GM10248 (cell line): Measurements from ENCODE around the gene ZFYVE1.
"Not testable (repeated sequence)": the region's sequence is repeated elsewhere in the genome, so short reads cannot be mapped to it uniquely, and the experiment has no call there.

Experiments used
- CTCF ChIA-PET: fragments of 300-600 bp; sonication (Branson Sonifier 250); formaldehyde crosslinking; extraction: SDS; loops from one replicate; lab custom pipeline; 2021; ENCODE audit warnings: antibody characterized with exemption; lab: Yijun Ruan, JAX
- POLR2A ChIA-PET: fragments of 350-650 bp; sonication (Branson Sonifier 250); formaldehyde crosslinking; extraction: SDS; loops from one replicate; lab custom pipeline; 2020; ENCODE audit warnings: antibody characterized with exemption; lab: Yijun Ruan, JAX
- DNase-seq: peaks from one replicate; pipeline ENCODE4 v3.0.0; 2012; ENCODE audit errors: extremely low spot score
- CTCF ChIP-seq: IDR thresholded peaks from 2 replicates; pipeline ENCODE4 v1.5.1; 2012; ENCODE audit warnings: mild to moderate bottlenecking, low read depth; ENCODE audit errors: extremely low read depth, missing control alignments, control extremely low read depth

The ZFYVE1 gene

GRCh38 chr14:72966038-72966437 lies 60.9 kb downstream of the ZFYVE1 start:
- CTCF ChIA-PET = no interaction called here
- TF ChIP-seq CTCF = no peak

GRCh38 chr14:72965249-72965648 lies 61.7 kb downstream of the ZFYVE1 start:
- ChIA-PET CTCF (no interaction called here), POLR2A (no interaction called here)
- no peak for TF ChIP-seq CTCF
- DNase-seq = no peak

More at GRCh38 chr14:72966038-72966437, 60.9 kb downstream of the ZFYVE1 start:
- DNase-seq = no peak
- POLR2A ChIA-PET = no interaction called here

GRCh38 chr14:72962829-72963312 lies 64.0 kb downstream of the ZFYVE1 start:
- POLR2A ChIA-PET = no interaction called here
- no peak for DNase-seq
- no peak for TF ChIP-seq CTCF
- CTCF ChIA-PET = interaction anchor here (1.3 to 3.5 kb wide), 5 partner anchors 10 to 449 kb away, joined by 3 to 23 read pairs (median 5); no protein-coding TSS in a partner anchor

GRCh38 chr14:72962336-72962754 lies 64.6 kb downstream of the ZFYVE1 start:
- POLR2A ChIA-PET, DNase-seq: not testable (repeated sequence)
- CTCF ChIA-PET = interaction anchor here (1.3 to 3.5 kb wide), 5 partner anchors 10 to 449 kb away, joined by 3 to 23 read pairs (median 5); no protein-coding TSS in a partner anchor

GRCh38 chr14:72961579-72962335 lies 65.1 kb downstream of the ZFYVE1 start:
- POLR2A ChIA-PET = no interaction called here
- no peak for DNase-seq
- no peak for TF ChIP-seq CTCF
- CTCF ChIA-PET = interaction anchor here (1.3 to 3.5 kb wide), 4 partner anchors 11 to 448 kb away, joined by 3 to 23 read pairs (median 5); no protein-coding TSS in a partner anchor

- POLR2A ChIA-PET, DNase-seq: not testable (repeated sequence)
- CTCF ChIA-PET = interaction anchor here (3.5 kb wide), 1 partner anchor 13 kb away, joined by 23 read pairs; no protein-coding TSS in a partner anchor
These were observed 65.9 kb downstream of the ZFYVE1 start for GRCh38 chr14:72961016-72961415.

GRCh38 chr14:72958548-72958947 lies 68.4 kb downstream of the ZFYVE1 start:
- POLR2A ChIA-PET = no interaction called here
- DNase-seq = no peak
- TF ChIP-seq CTCF = no peak
- CTCF ChIA-PET = interaction anchor here (4.0 kb wide), 1 partner anchor 10 kb away, joined by 29 read pairs; no protein-coding TSS in a partner anchor
